K562 (cell line): Measurements from ENCODE around the gene LIX1L. TPM values are rescaled to one million over a fixed set of nuclear protein-coding genes. Genes with fewer than 3 reads are reported as not detected.

Source experiments
- GATAD2A ChIP-seq: fragments of 450-650 bp; IDR thresholded peaks from 2 replicates; pipeline ENCODE4 v1.6.1; 2017
- JUND ChIP-seq, 2 experiments: IDR thresholded peaks; 2 replicates in 1 of 2; 3 replicates in 1 of 2; pipeline ENCODE4 v1.6.1; 2011; ENCODE audit warnings: borderline replicate concordance in 2 of 2, low read depth in 2 of 2, low read length in 2 of 2, improper control_type of control experiment in 1 of 2, missing biosample characterization in 1 of 2, missing genetic modification characterization in 1 of 2, missing genetic modification reagents in 1 of 2
- KAT2B ChIP-seq: IDR thresholded peaks from one replicate; pipeline ENCODE4 v1.6.1; 2012; ENCODE audit warnings: low read depth, mild to moderate bottlenecking, control low read depth, inconsistent platforms, low read length, moderate library complexity
- KAT7 ChIP-seq: sonication (generic); formaldehyde crosslinking; IDR thresholded peaks from 2 replicates; pipeline ENCODE4 v1.8.0; 2022; ENCODE audit warnings: missing genetic modification reagents, mild to moderate bottlenecking, borderline replicate concordance
- RBM25 ChIP-seq: fragments of 200-400 bp; formaldehyde crosslinking; IDR thresholded peaks from 2 replicates; pipeline ENCODE4 v1.6.1; 2018; ENCODE audit warnings: low read length, low read depth, moderate library complexity; ENCODE audit not compliant: severe bottlenecking
- THRAP3 ChIP-seq: fragments of 450-650 bp; IDR thresholded peaks from 2 replicates; pipeline ENCODE4 v1.6.1; 2016; ENCODE audit warnings: mild to moderate bottlenecking, inconsistent platforms, borderline replicate concordance
- ZBTB7A ChIP-seq: IDR thresholded peaks from 2 replicates; pipeline ENCODE4 v1.6.1; 2011; ENCODE audit warnings: low read depth, mild to moderate bottlenecking, low read length, moderate library complexity, borderline replicate concordance; ENCODE audit not compliant: control insufficient read depth
- ZEB2 ChIP-seq: fragments of 450-650 bp; IDR thresholded peaks from 2 replicates; pipeline ENCODE4 v1.6.1; 2016
- ZNF586 ChIP-seq: fragments of 450-650 bp; formaldehyde crosslinking; conservative IDR thresholded peaks from 2 replicates; pipeline ENCODE4 v1.4.0; 2020; ENCODE audit warnings: mild to moderate bottlenecking, moderate library complexity
- polyA plus RNA-seq, 8 experiments: library from polyadenylated mRNA; depleted of rRNA in 4 of 8; stranded (reverse) in 5 of 8; unstranded in 3 of 8; fragments of >200 nt; fragmentation: Nextera tagmentation in 2 of 8; fragmentation: Illumina TruSeq in 1 of 8; extraction: Ambion mirVana in 2 of 8; extraction: Trizol in 1 of 8; gene quantifications; 2 replicates each; pipeline versions ENCODE4 v1.2.1 to v1.2.3, GENCODE V29; 2011 to 2014; ENCODE audit warnings: inconsistent platforms in 1 of 8, missing spikeins in 1 of 8
- total RNA-seq, 7 experiments: library from RNA; depleted of rRNA in 6 of 7; stranded (reverse); fragments of >200 nt in 6 of 7; fragmentation: Illumina TruSeq in 2 of 7; extraction: Trizol in 2 of 7; gene quantifications; 2 replicates each; pipeline versions ENCODE4 v1.2.1 to v1.2.3, GENCODE V29; 2011 to 2021; ENCODE audit warnings: low replicate concordance in 1 of 7
- TF ChIP-seq, protein P1 (sequence below): fragments of 450-650 bp; IDR thresholded peaks from 2 replicates; pipeline ENCODE4 v1.6.1; 2016; ENCODE audit warnings: mild to moderate bottlenecking
- TF ChIP-seq, protein P2 (sequence below): conservative IDR thresholded peaks from 2 replicates; pipeline ENCODE4 v1.6.1; 2011; ENCODE audit warnings: low read depth, mild to moderate bottlenecking, low read length; ENCODE audit not compliant: control insufficient read depth
- TF ChIP-seq, protein P3 (sequence below): fragments of 450-650 bp; IDR thresholded peaks from 2 replicates; pipeline ENCODE4 v1.6.1; 2016; ENCODE audit warnings: borderline replicate concordance
- TF ChIP-seq, protein P4 (sequence below), 2 experiments: fragments of 150-350 bp in 1 of 2; IDR thresholded peaks; 2 replicates each; pipeline ENCODE4 v1.6.1; 2012 to 2016; ENCODE audit warnings: low read depth in 2 of 2, low read length in 2 of 2, mild to moderate bottlenecking in 1 of 2, moderate library complexity in 1 of 2
- TF ChIP-seq, protein P5 (sequence below), 2 experiments: fragments of 450-650 bp; IDR thresholded peaks; 2 replicates each; pipeline ENCODE4 v1.6.1; 2016

The LIX1L gene
- total and polyA plus RNA-seq, 9 of the 15 experiments (the other 6 are each of a cell fraction or from before 2014, with no cell fraction given) = 4.6 to 26.5 (median 12.5) TPM

DNA sequence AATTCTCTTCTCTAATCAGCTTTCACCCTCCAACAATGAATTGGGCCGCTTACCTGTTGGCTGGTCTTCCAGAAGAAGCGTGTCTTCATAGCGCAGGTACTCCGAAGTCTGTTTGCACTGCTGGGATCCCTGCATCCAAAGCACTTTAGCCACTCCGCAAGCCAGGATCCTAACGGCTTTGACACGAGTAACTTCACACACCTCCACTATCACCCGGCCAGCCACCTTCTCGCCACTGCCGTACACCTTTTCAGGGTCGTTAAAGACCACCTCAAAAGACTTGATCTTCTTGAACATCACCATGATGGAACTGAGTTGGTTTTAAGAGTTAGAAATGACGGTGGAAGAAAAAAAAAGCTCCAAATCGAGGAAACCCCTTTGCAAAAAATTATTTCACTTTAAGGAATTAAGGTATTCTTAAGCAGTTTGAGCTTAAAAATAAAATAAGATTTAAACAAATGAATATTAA is 38.2 kb upstream of the LIX1L start (continued):
- TF ChIP-seq, protein P1, sequence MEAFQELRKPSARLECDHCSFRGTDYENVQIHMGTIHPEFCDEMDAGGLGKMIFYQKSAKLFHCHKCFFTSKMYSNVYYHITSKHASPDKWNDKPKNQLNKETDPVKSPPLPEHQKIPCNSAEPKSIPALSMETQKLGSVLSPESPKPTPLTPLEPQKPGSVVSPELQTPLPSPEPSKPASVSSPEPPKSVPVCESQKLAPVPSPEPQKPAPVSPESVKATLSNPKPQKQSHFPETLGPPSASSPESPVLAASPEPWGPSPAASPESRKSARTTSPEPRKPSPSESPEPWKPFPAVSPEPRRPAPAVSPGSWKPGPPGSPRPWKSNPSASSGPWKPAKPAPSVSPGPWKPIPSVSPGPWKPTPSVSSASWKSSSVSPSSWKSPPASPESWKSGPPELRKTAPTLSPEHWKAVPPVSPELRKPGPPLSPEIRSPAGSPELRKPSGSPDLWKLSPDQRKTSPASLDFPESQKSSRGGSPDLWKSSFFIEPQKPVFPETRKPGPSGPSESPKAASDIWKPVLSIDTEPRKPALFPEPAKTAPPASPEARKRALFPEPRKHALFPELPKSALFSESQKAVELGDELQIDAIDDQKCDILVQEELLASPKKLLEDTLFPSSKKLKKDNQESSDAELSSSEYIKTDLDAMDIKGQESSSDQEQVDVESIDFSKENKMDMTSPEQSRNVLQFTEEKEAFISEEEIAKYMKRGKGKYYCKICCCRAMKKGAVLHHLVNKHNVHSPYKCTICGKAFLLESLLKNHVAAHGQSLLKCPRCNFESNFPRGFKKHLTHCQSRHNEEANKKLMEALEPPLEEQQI = peak; percentile 28; the same call in 1 of the 2 replicates
- TF ChIP-seq THRAP3 (peak; percentile 98), KAT7 (CRISPR knock-in tag) (0 out of 2 replicates have a peak, but pooled peaks have one; percentile 31), RBM25 (no peak), JUND (IDR thresholded peaks at IDR 0.05; ENCODE audit: borderline replicate concordance, low read depth, low read length) (0 out of 2 replicates have a peak, but pooled peaks have one; percentile 2), JUND (tag; IDR thresholded peaks at IDR 0.05; ENCODE audit: borderline replicate concordance, low read depth, low read length) (no peak), ZBTB7A (peak; percentile 78), KAT2B (no peak), GATAD2A (no peak), ZNF586 (CRISPR knock-in tag) (no peak), ZEB2 (peak; percentile 75; the same call in 1 of the 2 replicates)
- TF ChIP-seq, protein P2, sequence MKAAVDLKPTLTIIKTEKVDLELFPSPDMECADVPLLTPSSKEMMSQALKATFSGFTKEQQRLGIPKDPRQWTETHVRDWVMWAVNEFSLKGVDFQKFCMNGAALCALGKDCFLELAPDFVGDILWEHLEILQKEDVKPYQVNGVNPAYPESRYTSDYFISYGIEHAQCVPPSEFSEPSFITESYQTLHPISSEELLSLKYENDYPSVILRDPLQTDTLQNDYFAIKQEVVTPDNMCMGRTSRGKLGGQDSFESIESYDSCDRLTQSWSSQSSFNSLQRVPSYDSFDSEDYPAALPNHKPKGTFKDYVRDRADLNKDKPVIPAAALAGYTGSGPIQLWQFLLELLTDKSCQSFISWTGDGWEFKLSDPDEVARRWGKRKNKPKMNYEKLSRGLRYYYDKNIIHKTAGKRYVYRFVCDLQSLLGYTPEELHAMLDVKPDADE = peak; percentile 50; the same call in 1 of the 2 replicates
- TF ChIP-seq, protein P3, sequence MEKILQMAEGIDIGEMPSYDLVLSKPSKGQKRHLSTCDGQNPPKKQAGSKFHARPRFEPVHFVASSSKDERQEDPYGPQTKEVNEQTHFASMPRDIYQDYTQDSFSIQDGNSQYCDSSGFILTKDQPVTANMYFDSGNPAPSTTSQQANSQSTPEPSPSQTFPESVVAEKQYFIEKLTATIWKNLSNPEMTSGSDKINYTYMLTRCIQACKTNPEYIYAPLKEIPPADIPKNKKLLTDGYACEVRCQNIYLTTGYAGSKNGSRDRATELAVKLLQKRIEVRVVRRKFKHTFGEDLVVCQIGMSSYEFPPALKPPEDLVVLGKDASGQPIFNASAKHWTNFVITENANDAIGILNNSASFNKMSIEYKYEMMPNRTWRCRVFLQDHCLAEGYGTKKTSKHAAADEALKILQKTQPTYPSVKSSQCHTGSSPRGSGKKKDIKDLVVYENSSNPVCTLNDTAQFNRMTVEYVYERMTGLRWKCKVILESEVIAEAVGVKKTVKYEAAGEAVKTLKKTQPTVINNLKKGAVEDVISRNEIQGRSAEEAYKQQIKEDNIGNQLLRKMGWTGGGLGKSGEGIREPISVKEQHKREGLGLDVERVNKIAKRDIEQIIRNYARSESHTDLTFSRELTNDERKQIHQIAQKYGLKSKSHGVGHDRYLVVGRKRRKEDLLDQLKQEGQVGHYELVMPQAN = peak; percentile 69
- TF ChIP-seq, protein P4, sequence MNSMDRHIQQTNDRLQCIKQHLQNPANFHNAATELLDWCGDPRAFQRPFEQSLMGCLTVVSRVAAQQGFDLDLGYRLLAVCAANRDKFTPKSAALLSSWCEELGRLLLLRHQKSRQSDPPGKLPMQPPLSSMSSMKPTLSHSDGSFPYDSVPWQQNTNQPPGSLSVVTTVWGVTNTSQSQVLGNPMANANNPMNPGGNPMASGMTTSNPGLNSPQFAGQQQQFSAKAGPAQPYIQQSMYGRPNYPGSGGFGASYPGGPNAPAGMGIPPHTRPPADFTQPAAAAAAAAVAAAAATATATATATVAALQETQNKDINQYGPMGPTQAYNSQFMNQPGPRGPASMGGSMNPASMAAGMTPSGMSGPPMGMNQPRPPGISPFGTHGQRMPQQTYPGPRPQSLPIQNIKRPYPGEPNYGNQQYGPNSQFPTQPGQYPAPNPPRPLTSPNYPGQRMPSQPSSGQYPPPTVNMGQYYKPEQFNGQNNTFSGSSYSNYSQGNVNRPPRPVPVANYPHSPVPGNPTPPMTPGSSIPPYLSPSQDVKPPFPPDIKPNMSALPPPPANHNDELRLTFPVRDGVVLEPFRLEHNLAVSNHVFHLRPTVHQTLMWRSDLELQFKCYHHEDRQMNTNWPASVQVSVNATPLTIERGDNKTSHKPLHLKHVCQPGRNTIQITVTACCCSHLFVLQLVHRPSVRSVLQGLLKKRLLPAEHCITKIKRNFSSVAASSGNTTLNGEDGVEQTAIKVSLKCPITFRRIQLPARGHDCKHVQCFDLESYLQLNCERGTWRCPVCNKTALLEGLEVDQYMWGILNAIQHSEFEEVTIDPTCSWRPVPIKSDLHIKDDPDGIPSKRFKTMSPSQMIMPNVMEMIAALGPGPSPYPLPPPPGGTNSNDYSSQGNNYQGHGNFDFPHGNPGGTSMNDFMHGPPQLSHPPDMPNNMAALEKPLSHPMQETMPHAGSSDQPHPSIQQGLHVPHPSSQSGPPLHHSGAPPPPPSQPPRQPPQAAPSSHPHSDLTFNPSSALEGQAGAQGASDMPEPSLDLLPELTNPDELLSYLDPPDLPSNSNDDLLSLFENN (IDR thresholded peaks at IDR 0.05; ENCODE audit: low read depth in 2 of 2, low read length in 2 of 2) = 0 out of 4 replicates have a peak, but pooled peaks of 1 of the 2 experiments have one; percentile 14
- TF ChIP-seq, protein P5, sequence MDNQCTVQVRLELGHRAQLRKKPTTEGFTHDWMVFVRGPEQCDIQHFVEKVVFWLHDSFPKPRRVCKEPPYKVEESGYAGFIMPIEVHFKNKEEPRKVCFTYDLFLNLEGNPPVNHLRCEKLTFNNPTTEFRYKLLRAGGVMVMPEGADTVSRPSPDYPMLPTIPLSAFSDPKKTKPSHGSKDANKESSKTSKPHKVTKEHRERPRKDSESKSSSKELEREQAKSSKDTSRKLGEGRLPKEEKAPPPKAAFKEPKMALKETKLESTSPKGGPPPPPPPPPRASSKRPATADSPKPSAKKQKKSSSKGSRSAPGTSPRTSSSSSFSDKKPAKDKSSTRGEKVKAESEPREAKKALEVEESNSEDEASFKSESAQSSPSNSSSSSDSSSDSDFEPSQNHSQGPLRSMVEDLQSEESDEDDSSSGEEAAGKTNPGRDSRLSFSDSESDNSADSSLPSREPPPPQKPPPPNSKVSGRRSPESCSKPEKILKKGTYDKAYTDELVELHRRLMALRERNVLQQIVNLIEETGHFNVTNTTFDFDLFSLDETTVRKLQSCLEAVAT (IDR thresholded peaks at IDR 0.05) = peak; percentile 99 to 100
